NCI-H2171 treated with DMSO at 0.1 percent for 48 hours (cell line): Measurements from ENCODE around the gene RAB8B.
A peak's percentile ranks its signal among the peaks of the same experiment; 100 is the strongest.

ENCODE experiments used
- DNase-seq: peaks from one replicate; lab custom pipeline; 2025; lab: John Stamatoyannopoulos, UW

The RAB8B gene

DNA sequence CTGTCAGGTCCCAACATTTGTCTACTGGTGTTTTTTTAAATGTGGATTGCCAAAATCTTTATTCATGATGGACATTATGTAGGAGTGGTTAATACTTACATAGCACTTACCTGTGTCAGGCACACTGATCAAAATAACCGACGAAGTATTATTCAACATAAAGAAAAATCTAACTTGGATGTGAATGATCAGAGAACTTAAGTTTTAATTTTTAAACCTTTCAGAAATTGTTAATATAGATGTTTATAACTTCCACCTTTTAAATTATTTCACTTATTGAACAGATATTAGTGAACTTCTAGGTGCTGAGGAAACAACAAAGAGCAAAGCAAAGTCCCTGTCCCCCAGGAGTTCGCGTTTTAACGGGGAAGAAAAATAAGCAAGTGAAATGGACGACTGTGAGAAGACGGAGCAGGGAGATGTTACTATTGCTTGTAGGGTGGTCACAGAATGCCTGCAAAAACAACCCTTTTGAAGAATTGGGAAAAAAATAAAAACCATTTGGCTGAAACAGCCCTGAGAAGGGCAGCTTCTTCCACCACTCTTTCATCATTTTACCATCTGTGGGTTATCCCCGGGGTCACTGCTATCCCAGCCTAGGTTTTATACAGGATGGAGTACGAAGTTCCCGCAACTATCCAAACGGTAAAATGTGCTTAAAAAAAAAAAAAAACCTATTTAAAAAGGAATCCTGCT is 87.1 kb downstream of the RAB8B start:
- peak; percentile 38 for DNase-seq

DNA sequence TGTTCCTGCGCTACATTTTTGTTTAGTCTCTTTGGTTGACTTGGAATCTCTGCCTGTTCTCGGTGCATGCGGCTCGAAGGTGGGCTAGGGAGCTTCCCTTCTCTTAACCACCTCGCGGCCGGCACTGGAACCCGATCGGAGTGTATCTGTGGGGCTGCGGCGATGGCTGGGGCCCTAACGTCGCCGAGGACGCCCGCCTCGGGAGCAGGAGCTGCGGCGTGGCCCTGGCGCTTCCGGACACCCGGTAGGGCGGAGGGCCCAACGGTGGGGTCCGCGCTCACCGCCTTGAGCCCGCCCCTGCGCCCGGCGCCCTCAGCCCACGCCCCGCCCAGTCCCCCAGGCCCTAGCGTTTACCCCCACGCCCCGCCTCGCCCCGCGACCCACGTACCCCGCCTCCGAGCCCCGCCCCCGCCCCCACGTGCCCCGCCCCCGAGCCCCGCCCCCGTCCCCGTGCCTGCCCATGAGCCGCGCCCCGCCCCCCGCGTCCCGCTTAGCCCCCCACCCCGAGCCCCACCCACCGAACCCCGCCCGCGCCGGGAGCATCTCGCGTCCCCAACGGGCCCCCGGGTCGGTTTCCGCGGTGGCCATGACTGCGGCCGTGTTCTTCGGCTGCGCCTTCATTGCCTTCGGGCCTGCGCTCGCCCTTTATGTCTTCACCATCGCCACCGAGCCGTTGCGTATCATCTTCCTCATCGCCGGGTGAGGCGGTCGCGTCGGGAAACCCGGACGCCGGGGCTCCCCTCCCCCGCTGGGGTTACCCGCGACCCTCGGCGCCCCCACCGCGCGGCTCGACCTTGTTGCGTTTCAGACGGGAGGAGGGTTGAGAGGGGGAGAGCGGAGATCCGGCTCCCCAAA is 87.9 kb downstream of the RAB8B start, which contains the start of gene APH1B:
Gene APH1B, plus strand, starts transcription at position 568 of the 855 bp plus-strand sequence. Its CDS starts 19 bp downstream, at position 587.
- peak; percentile 81 for DNase-seq

DNA sequence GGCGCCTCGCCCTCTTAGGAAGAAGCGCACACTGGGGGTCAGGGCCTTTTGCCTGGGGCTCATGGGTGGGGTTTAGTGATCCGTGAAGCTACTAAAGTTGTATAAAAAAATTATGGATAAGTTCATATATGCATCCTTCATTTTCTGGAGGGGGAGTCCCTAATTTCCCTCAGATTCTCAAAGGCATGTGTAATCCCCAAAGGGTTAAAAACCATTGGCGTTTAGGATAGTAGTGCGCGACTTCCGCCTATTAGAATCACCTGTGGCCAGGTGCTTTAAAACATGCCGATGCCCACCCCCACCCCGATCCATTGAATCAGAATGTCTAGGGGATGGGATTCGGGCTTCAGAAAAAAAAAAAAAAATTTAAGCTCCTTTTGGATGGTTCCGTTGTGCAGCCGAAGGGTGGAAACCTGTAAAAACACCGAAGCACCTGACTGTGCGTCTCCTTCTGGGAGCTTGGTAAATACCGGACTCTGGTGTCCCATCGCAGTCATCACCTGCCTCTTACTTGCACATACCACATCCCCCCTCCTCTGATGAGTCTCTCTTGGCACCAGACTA is 88.6 kb downstream of the RAB8B start:
- DNase-seq, result no peak

DNA sequence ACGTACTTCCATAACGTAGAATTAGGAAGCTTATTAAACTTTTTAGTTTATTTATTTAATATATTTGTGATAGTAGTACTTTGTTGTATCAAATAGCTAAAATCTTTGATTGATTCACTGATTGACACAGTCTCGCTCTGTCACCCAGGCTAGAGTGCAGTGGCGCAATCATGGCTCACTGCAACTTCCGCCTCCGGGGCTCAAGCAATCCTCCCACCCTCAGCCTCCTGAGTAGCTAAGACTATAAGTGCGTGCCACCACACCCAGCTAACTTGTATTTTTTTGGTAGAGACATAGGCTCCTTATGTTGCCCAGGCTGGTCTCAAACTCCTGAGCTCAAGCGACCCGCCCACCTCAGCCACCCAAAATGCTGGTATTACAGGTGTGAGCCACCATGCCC is 93.7 kb downstream of the RAB8B start:
- no peak for DNase-seq

DNA sequence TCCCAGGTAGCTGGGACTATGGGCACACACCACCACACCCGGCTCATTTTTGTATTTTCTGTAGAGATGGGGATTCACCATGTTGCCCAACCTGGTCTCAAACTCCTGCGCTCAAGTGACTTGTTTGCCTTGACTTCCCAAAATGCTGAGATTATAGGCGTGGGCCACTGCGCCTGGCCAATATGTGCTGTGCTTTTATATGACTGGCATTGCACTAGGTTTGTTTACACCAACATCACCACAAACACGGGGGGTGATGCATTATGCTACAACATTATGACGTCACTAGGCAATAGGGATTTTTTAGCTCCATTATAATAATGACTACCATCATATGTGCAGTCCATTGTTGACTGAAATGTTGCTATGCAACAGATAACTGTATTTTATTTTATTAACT is 94.9 kb downstream of the RAB8B start:
- no peak for DNase-seq

DNA sequence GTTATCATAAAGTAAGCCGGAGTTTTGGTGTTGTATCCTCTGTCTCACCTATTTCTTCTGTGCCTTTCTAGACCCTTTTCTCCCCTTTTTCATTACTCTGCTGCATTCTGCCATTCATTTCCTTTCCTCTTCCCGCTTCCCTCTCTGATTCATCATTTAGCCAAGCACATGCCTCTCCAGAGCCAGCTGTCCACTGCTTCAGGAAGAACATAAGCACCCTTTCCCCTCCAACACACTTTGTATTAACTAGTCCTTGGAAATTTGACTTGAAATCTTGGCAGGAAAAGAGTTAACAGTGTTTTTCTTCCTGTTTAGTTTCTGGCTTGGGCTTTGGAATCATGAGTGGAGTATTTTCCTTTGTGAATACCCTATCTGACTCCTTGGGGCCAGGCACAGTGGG is 97.7 kb downstream of the RAB8B start:
- DNase-seq, result no peak

DNA sequence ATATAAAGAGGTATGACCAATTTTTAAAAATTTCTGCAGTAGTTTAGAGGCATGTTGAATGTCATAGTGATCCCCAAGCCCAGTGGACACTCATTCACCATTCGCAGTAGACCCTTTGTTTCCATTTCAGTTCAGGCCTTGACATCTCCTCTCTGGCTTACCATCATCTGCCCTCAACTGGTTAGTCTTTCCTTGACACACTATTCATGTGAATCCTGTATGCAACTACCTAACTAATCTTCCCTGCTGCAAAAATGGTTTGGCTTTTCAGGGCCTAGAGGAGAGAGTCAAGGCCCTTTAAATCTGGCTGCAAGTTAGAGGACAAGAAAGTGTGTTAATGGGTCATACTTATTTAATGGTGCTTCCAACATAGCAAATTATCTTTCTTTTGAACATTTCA is 98.9 kb downstream of the RAB8B start:
- DNase-seq, result peak; percentile 32

DNA sequence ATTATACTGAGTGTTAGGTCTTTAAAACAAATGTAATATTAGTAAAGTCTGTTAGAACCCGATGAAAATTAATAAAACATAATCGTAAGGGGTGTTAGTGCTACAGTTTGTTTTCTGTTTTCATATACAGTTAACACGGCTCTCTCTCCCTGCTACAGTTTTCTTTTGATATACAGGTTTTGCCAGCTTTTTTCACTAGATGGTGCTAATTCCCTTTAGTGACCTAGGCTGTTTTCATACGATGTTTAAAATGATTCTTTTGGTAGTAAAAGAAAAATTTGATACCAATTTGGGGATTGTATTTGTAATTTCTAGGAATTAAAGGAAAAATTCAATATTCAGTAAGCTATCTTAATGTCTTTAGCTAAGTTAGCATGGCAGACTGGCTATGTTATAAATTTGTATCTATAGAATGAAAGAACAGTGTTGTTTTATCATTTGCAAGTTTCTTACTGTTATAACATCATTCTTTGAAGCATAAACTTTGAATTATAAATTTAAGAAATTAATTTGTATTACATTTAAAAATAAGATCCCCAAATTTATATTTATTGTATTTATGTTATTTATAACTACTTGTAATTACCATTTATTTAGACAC is 99.5 kb downstream of the RAB8B start:
- DNase-seq, result peak; percentile 85

DNA sequence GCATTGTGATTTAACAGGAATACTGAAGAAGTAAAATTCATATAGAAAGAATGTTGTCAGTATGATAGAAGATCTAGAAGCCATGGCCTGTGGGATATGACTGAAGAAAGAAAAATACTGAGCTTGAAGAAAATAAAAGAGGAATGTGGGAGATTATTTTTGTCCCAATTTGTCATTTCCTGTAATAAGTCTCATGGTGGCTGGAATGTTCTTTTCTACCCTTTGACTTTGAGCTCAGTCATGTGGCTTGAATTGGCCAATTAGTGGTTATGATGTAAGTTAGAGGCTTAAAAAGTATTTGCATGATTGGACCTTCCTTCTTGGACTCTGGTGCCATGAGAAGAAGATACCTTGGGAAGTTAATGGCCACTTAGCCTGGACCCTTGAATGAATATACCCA is 102.1 kb downstream of the RAB8B start:
- no peak for DNase-seq

DNA sequence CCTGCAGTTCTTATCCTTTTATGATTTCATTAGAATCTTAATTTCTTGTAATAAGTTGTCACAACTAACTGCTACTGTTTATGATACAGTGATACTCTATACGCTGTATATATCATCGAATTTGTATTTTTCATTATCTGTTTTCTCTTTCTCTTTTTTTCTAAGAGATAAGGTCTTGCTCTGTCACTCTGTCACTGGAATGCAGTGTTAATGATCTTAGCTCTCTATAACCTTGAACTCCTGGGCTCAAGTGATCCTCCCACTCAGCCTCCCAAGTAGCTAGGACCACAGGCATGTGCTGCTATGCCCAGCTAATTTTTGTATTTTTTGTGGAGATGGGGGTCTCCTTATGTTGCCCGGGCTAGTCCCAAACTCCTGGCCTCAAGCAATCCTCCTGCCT is 102.8 kb downstream of the RAB8B start:
- DNase-seq, result no peak

DNA sequence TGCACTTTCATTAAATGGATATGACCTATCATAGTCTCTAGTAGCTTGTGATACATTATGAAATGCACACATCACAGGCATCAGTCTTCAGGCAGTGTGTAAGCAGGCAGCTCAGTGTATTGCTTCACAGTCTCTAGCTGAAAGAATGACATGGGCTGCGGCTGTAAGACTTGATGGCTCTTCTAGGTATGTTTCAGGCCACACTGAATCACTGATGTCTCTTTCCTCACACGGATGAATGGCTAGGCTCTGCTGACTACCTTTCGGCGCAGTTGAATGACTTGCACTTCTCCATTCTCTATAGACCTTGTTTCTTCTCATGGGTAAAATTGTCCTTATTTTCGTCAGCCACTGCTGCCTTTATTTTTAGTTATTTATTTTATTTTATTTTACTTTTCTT is 103.4 kb downstream of the RAB8B start:
- no peak for DNase-seq

DNA sequence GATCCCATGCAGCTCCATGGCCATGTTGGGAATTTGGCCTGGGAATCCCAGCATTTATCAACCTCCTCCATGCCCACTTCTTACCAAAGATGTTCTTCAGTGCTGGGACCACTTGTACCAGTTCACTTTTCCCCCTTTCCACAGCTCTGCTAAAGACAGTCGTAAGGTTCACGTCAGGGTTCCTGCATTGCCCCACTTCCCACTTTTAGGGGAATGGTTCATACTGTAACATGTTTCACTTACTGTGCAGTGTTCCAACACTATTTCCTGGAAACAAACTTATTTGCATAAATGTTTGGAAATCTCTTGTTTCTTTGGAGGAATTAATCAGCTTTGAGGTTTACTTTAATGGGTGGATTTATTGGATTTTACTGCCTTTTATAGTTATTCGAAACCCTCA is 105.0 kb downstream of the RAB8B start:
- DNase-seq, result no peak

DNA sequence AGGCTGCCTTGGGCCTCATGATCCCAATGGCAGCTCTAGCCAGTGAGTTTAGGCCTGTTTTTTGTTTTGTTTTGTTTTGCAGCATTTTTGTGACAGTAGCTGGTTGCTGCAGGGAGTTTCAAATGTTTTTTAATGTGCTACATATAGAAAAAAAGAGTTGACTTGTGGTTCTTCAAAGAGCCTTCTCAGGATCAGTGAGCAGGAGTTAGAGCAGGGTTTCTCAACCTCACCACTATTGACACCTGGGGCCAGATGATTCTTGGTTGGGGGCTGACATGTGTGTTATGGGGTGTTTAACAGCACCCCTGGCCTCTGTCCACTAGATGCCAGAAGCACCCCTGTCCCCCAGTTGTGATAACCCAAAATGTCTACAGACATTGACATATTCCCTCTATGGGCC is 105.9 kb downstream of the RAB8B start:
- DNase-seq, result no peak

DNA sequence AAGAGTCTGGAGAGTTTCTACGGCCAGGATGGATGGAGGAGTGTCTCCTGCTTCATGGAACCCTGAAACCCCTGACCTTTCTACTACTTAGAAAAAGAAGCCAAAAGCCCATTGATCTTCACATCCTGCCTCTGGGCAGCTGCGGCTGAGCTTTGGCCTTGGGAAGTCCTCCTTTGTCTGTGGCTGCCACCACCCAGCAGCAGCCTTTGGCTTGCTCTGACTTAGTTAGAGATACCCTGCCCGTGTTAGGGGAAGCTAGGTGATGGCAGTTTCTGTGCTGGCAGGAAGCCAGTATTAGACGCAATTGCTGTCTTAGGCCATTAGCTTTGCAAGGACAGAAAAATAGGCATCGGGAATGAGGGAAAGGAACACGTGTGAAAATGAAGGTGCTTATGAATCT is 106.8 kb downstream of the RAB8B start:
- no peak for DNase-seq

DNA sequence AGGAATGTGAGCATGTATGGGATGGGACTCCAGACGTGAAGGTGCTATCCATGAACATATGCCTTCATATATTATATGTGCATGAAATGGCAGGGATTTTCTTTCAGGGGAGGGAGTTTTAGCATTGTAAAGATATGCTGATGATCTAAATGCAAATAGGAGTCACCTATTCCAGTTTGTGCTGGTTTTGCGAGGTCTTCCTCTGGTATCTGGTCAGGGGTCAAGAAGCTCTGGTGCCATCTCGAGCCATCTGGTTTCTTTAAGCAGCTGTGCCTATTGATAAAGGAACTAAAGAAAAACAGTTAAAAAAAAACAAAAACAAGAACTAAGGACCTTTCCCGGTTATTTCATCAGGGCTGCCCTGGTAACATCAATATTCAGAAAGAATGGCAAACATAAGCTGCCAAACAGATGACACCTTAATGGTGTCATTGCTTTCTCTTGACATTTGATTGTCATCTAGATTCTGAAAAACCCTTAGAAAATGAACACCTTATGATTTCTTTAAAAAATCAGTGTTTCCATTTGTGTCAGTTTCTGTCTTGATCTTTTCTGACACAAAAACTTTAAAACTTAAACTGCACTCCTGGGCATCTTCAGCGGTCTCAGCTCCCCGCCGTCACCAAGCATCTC is 110.7 kb downstream of the RAB8B start:
- DNase-seq, result no peak

DNA sequence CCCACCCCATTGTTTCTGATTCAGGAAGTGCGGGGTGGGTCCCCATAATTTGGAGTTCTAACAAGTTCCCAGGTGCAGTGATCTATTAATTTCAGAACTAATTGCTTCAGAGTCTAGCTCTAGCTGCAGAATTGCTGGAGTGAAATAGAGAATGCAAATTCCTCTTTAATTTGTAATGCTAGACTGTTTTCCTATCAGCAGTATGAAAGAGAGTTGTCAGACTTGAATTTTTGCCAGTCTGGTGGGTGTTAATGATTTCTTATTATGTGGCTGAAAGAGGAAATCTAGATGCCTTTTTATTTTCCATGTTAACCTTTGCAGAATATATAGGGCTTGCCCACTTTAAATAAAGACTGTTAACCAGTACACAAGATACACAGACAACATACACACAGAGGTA is 111.7 kb downstream of the RAB8B start:
- no peak for DNase-seq

DNA sequence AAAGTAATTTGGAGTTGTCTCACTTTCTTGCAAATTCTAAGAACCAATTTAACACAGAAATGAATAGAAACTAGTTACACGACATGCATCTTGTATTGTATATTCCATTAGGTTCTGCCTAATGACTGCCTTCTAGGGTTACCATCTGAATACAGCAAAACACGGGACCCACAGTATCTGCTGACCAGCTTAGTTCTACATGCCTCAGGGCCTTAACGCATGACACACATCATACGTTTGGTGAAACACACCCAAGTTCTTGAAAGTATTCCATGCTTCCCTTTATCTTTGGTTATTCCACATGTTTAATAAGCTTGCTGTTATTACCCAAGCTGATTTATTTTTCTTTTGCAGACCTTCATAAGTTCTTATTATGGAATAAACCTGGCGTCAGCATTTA is 115.9 kb downstream of the RAB8B start:
- DNase-seq, result no peak

DNA sequence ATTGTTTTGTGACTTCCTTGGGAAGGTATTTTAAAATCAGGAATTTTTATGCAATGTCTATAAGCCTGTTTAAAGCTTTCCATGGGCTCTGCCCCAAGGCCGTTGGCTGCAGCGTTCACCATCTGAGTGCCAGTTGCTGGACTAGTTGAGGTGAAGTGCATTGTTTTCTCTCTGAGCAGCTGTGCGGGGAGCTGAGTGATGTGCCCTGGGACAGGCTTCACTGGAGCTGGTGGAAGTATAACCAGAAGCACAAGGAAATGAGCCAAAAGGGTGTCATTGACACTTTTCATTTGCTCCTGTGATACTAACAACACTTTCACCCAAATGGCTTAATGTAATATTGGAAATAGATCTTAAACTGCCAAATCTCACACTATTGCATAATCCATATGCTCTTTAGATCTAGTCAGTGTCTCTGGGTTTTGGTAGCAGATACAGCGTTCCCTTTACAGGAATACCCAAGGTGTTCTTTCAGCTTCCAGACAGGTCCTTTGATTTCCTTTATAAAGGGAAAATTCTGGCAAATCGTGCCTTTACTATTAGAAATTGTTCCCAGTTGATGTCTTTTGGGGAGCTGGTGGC is 117.2 kb downstream of the RAB8B start:
- DNase-seq, result peak; percentile 28

DNA sequence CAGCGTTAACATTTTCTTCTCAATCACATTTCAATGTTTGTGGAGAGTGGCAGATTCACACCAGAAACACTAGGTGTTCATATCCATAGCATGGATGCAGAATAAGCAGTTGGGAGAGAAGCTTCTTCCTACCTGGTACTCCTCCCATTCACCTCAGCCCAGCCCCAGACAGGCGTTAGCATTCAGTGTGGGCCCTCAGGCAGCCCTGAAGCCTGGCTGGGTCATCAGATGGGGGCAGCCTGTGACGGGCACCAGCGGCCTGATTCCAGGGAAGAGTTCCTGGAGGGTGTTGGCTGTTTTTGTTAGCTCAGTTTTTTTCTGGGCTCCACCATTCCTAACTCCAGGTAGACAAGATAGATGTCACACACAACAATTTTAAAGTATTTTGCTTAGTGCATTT is 119.1 kb downstream of the RAB8B start:
- DNase-seq, result no peak

DNA sequence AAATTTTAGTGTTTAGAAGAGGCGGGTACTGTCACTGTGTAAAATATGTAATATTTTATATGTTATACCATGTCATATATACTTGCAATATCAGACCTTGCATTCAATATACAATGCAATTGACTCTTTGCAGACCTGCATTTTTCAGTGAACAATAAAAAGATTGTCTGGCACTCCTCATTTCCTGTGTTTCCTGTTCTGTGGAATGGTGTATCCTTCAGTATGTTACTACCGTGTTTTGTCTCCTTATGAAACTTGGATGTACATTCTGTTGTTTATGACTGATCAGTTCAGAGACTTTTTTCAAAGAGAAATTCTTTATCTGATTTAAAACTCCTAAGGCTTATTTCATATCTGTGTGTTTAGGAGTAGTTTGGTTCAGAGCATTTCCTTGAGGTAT is 119.5 kb downstream of the RAB8B start:
- no peak for DNase-seq

DNA sequence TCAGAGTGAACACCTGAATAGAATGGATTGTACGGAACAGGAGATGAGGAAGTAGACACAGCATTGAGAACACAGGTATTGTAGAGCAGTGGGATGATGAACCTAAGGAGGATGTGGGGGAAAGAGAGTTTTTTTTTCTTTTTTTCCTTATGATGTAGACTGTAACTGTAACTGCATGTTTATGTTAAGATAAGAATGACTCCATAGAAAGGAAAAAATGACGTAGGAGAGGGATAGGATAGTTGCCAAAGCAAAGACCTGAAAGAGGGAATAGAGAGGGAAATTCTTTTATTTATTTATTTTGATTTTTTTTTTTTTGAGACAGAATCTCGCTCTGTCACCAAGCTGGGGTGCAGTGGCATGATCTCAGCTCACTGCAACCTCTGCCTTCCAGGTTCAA is 121.2 kb downstream of the RAB8B start:
- DNase-seq, result no peak

DNA sequence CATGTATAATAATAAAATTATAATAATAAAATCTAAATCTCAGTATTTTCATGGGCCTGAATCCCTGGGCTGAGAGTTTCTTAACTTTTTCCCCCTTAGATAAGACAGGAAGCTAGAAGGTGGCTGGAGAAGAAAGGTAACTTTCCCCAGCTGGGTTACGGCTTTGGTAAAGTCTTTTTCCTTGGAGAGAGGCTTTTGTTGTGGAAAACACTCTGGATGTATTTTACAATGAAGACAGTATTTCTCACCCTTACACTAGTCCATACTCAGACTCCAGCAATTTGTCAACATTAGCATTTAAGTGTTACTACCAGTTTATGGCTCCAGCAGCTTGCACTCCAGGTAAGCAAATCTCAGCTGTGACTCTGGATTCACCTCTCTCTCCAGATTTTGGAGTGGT is 122.9 kb downstream of the RAB8B start:
- DNase-seq, result no peak
